Fibroblast of lung (primary cell): ENCODE data around the gene SUPT5H.

Experiments used
- CTCF ChIP-seq, 2 donors: IDR thresholded peaks in 1 of 2; conservative IDR thresholded peaks in 1 of 2; 1 replicate in 1 of 2; 2 replicates in 1 of 2; pipeline ENCODE4 v1.5.1; 2011 to 2012; ENCODE audit warnings: low read length in 2 of 2, control low read depth in 1 of 2, inconsistent platforms in 1 of 2, low read depth in 1 of 2, mild to moderate bottlenecking in 1 of 2
- EZH2 ChIP-seq: IDR thresholded peaks from 2 replicates; pipeline ENCODE4 v1.5.1; 2012; ENCODE audit warnings: low read length, control low read depth, mild to moderate bottlenecking; ENCODE audit errors: missing control alignments

DNA sequence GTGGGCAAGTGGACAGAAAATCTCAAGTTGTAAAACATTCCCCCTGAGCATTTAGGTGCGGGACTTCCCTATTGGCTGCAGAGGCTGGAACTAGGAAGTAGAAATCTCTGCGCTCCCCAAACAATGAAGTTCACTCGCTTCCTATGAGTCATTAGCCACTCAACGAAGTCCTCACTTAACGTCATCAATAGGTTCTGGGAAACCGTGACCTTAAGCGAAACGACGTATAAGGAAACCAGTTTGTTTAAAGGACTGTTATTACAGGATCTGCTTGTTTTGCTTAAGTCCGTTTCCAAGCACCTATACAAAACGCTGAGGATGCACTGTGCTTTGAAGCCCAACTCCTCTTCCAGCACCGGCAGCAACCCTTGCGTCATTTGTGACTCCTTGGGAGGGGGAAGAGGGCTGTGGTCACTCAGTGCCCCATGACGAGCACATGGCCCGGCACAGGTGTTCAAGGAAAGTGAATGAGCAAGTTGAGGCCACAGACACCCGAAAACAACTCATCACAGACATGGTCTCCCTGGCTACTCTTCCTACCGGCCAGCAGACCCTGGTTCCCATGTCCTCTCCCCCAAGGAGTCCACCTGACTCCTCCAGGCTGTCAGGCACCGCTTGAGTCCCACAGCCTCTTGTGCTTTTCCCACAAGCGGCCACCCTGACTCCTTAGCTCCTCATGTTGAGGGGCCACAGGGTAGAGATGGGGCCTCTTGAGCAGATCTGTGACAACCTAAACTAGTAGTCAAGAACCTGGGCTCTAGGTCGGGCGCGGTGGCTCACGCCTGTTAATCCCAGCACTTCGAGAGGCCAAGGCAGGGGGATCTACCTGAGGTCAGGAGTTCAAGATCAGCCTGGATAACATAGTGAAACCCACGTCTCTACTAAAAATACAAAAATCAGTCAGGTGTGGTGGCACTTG is 14.4 kb upstream of the SUPT5H start:
- no peak for TF ChIP-seq CTCF (conservative IDR thresholded peaks at IDR 0.05 in 1 of 2, IDR thresholded peaks at IDR 0.05 in 1 of 2; ENCODE audit: low read depth in 1 of 2, low read length in 2 of 2)
- TF ChIP-seq EZH2, result no peak
